ENCODE data around the gene TRMT13.

The TRMT13 gene

DNA sequence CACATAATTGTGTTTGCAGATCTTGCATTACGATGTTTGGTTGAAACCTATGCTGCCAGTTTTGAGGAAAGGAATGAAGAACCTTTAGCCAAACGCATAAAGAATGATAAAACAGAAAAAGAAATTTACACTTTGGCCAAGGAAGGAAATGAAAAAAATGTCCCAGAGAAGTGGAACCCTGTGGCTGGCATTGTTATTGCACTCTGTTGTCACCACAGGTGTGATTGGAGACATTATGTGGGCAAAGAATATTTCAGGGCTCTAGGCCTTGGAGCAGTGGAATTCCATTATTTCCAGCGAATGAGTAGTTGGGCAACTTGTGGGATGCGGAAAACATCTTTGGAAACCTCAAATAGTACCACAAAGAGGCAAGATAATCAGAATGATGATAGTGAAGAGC lies 14.9 kb downstream of the TRMT13 start:
- no peak for TF ChIP-seq CTCF (IDR thresholded peaks at IDR 0.05; ENCODE audit: extremely low read depth, insufficient read depth, missing control alignments)
- no peak for DNase-seq (ENCODE audit: low spot score)
- in situ Hi-C loops (cut with MboI; ENCODE audit: low pct_unique_long_range_greater_than_20kb, low sequenced_read_pairs, unreplicated experiment) = no loop called here

- in situ Hi-C loops (cut with MboI; ENCODE audit: low pct_unique_long_range_greater_than_20kb, low sequenced_read_pairs, unreplicated experiment) = no loop called here
- TF ChIP-seq CTCF (IDR thresholded peaks at IDR 0.05; ENCODE audit: extremely low read depth, insufficient read depth, missing control alignments) = no peak
- DNase-seq (ENCODE audit: low spot score) = no peak
Measured at GRCh38 chr1:100151679-100152078, 18.7 kb downstream of the TRMT13 start.

GRCh38 chr1:100152271-100152670 lies 19.3 kb downstream of the TRMT13 start:
- TF ChIP-seq CTCF (IDR thresholded peaks at IDR 0.05; ENCODE audit: extremely low read depth, insufficient read depth, missing control alignments) = no peak
- no peak for DNase-seq (ENCODE audit: low spot score)
- in situ Hi-C loops (cut with MboI; ENCODE audit: low pct_unique_long_range_greater_than_20kb, low sequenced_read_pairs, unreplicated experiment) = no loop called here

GRCh38 chr1:100162881-100163280 lies 29.9 kb downstream of the TRMT13 start:
- in situ Hi-C loops (cut with MboI; ENCODE audit: low pct_unique_long_range_greater_than_20kb, low sequenced_read_pairs, unreplicated experiment) = no loop called here
- no peak for TF ChIP-seq CTCF (IDR thresholded peaks at IDR 0.05; ENCODE audit: extremely low read depth, insufficient read depth, missing control alignments)
- no peak for DNase-seq (ENCODE audit: low spot score)

GRCh38 chr1:100164216-100164615 lies 31.3 kb downstream of the TRMT13 start:
- in situ Hi-C loops (cut with MboI; ENCODE audit: low pct_unique_long_range_greater_than_20kb, low sequenced_read_pairs, unreplicated experiment) = no loop called here
- no peak for TF ChIP-seq CTCF (IDR thresholded peaks at IDR 0.05; ENCODE audit: extremely low read depth, insufficient read depth, missing control alignments)

GRCh38 chr1:100164702-100165101 lies 31.7 kb downstream of the TRMT13 start:
- no peak for TF ChIP-seq CTCF (IDR thresholded peaks at IDR 0.05; ENCODE audit: extremely low read depth, insufficient read depth, missing control alignments)
- in situ Hi-C loops (cut with MboI; ENCODE audit: low pct_unique_long_range_greater_than_20kb, low sequenced_read_pairs, unreplicated experiment) = no loop called here
- no peak for DNase-seq (ENCODE audit: low spot score)

More at GRCh38 chr1:100164216-100164615, 31.3 kb downstream of the TRMT13 start:
- no peak for DNase-seq (ENCODE audit: low spot score)

DNA sequence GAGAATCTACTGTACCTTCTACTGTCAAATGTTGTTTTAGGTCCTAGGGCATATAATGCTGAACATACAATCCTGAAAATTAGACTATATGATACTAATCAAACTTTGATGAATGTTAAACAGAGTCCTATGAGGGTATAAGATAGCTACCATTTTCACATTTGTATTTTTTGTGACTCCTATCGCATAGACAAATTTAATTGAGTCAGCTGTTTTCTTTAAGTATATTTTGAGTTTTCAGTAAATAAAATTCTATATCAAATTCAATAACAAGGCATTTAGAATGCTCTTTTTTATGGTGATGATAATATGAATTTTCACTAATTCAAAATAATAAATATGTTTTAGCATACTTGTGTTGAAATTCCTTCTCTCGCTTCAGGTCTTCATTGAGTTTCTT lies 35.1 kb downstream of the TRMT13 start:
- no peak for DNase-seq (ENCODE audit: low spot score)
- in situ Hi-C loops (cut with MboI; ENCODE audit: low pct_unique_long_range_greater_than_20kb, low sequenced_read_pairs, unreplicated experiment) = no loop called here
- no peak for TF ChIP-seq CTCF (IDR thresholded peaks at IDR 0.05; ENCODE audit: extremely low read depth, insufficient read depth, missing control alignments)
